ENCODE results near the gene MIAT.

Gene MIAT

DNA sequence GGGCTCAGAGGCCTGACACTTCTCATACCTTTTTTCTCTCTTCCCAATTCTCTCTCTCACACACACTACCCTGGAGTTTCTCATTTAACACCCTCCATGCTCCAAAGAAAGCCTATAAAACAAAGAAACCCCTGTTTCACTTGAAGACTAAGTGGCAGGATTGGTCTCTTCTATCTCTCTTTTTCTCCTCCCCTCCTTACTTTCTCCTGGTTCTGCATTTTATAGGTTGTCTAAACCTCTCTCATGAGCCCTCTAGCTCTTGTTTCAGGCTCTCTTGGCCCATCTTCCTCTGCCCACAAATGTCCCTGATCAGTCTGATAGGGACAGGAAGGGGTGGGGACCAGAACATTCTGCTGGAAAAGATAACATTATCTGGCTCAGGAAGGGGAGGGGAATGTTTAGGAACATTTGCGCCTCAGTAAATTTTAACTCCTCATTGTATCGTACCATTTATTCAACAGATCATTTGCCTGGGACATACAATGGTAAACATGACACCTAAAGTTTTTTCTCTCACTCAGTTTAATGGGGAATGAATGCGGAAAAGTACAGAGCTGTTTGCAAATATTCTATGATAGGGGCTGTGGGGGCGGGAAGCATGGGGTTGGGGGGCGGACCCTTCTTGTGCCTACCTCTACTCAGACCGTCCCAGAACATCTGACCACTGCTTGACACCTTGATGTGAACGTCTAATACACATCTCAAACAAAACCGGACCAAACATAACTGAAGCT is 24.8 kb upstream of the MIAT start:
- peak; percentile 70 for DNase-seq (ENCODE audit: low spot score)

DNA sequence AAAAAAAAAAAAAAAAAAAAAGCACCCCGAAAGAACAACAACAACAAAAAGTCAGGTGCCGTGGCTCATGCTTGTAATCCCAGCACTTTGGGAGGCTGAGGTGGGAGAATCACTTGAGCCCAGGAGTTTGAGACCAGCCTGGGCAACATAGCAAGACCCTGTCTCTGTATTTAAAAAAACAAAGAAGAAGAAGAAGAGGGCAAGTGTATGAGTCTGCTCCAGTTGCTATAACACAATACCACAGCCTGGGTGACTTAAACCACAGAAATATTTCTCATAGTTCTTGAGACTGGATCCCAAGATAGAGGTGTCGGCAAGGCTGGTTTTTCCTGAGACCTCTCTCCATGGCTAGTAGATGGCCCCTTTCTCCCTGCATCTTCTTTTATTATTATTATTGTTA is 23.2 kb upstream of the MIAT start:
- DNase-seq (ENCODE audit: low spot score): no peak

- no peak for DNase-seq (ENCODE audit: low spot score)
Observed at GRCh38 chr22:26635117-26635516, 22.3 kb upstream of the MIAT start.

DNA sequence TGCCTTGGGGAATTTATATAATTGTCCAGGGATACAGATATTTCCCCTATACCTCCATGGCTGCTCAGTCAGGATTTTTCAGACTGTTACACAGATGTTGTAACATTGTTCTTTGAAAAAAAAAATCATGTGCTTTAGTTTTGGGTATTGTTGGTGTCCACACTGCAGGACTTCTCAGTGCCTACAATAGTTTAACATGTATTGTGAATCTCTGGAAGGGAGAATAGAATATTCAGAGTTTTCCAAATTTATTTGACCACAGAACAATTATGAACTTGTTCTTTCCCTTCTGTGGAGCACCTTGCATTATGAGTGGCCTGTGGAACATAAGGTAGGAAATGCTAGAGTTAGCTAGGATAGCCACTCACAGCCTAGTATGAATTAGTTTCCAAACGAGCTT is 21.1 kb upstream of the MIAT start:
- DNase-seq (ENCODE audit: low spot score): no peak

GRCh38 chr22:26642465-26643417 is 14.6 kb upstream of the MIAT start:
- DNase-seq (ENCODE audit: low spot score): peak; percentile 72

- peak; percentile 53 for DNase-seq (ENCODE audit: low spot score)
Observed at GRCh38 chr22:26643418-26644100, 13.8 kb upstream of the MIAT start.

DNA sequence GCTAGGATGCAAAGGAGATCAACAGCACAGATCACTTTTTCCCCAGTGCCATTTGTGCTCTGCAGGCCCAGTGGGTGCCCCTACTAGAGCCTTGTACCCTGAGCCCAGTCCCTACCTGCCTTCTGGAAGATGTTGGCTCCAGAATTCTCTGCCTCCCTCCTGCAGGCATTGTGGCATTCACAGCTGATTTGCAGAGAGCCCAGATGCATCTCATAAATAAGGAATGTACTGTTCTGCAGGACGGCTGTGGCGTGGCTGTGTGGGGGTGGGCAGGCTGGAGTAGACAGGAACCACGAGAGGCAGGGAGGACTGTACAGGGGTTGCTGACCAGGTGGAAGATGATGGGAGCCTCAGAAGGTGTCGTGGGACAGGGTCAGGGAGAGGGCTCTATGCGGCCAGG is 11.2 kb upstream of the MIAT start:
- no peak for DNase-seq (ENCODE audit: low spot score)

DNA sequence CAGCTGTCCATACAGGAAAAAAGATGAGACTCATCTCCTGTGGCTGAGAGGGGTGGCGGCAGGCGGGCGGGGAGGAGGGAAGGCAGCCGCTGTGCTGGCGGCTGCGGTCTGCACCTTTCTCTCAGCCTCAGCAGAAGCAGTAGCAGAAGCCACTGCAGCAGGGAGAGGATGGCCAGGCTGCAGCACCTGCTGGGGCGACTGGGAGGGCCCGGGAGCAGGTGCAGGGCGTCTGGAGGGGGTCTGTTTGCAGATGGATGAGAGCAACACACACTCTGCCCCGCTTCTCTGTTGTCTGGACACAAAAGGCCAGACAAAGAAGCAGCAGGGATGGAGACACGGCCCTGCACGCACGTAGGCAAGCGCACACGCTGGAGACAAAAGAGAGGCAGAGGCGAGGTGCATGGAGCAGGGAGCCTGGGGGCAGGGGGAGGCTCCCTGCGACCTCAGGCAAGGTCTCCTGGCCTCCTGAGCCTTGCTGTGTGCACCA is 9.3 kb upstream of the MIAT start:
- DNase-seq (ENCODE audit: low spot score): no peak

DNA sequence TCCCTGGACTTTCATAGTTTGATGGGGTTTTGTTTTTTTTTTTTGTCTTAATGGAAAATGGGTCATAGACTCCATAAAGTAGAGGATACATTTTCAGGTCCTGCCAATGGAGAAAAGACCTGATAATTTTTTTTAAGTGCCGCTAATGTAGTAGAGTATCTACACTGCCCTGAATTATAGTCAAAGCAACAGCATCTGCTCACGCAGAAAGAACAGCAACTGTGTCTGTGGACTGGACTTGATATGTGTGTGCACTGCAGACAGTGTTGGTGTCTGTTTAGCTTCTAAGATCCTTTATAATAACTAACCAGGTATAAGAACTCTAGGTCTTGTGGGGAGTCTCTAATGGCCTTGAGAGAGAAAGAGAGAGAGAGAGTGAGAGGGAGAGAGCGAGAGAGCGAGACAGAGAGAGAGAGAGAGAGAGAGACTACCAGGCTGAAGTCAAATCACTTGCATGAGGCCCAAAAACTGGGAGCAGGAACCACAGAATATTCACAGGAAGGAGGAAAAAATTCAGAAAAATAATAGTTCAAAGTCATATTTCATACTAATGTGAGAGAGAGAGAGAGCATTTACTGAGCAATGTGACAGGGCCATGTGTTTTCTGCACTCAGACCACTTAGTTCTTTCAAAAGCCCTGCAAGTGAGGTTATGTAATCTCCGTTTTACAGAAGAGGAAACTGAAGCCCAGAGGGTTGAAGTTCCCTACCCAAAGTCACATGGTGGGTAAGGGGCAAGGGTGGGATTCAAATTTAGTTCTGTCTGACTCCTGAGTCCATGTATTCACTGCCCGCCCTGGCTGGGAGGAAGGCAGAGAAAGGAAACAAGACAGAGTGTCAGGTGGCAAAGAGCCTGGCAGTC is 8.6 kb upstream of the MIAT start:
- DNase-seq (ENCODE audit: low spot score): no peak

DNA sequence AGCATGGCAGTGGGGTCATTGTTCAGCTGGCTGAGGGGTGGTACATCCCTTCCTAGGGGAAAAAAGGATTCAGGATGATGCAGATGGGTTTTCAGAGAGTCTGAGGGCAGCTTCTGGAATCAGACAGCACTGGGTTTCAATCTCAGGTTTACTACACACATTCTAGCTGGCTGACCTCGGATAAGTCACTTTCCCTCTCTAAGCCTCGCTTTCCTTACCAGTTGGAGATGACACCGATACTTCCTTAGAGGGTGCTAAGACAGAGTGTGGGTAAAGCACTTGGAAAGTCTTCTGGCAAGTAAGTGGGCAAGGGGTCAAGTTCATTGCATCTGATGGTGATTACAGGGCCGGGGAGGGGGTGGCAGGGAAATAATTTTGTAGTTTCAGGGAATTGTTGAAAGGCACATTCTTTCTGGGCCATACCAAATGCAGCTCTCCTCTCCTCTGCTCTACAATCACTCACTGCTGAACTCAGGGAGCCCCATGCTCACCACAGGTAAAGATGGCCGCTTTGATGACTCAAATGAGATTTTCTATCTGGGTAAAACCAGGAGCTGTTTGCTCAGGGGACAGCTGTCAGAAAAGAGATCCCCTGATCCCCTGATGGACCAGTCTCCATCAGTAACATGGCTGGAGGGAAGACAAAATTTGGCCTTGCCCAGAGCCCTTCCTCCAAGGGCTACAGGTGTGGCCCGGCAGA is 6.5 kb upstream of the MIAT start:
- DNase-seq (ENCODE audit: low spot score): no peak

DNA sequence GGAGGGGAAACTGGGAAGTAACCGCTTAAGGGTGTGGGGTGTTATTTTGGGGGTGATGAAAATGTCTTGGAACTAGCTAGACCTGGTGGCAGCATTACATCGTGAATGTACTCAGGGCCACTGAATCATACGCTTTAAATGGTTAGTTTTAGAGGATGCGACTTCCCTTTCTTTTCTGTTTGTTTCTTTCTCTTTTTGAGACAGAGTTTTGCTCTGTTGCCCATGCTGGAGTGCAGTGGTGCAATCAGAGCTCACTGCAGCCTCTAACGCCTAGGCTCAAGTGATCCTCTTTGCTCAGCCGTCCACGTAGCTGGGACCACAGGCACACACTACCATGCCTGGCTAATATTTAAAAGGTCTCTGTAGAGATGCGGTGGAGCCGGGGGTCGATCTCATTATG is 5.6 kb upstream of the MIAT start:
- no peak for DNase-seq (ENCODE audit: low spot score)

DNA sequence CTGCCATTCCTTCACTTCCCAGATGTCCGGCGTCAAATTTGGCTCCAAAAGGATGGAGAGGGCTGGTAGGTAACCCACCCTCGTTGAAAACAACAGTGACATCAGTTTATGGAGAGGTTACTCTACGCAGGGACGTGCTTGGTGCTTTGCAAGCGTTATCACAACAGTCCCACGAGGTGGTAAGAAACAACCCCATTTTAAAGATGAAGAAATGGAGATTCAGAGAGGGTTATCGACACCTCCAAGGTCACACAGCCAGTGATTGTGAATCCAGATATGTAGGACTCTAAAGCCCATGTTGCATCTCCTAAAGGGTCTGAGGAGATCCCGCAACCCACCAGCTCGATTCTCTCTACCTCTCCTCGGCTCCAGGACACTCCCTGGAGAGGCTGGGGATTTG is 773 bp downstream of the MIAT start:
- peak; percentile 73 for DNase-seq (ENCODE audit: low spot score)

DNA sequence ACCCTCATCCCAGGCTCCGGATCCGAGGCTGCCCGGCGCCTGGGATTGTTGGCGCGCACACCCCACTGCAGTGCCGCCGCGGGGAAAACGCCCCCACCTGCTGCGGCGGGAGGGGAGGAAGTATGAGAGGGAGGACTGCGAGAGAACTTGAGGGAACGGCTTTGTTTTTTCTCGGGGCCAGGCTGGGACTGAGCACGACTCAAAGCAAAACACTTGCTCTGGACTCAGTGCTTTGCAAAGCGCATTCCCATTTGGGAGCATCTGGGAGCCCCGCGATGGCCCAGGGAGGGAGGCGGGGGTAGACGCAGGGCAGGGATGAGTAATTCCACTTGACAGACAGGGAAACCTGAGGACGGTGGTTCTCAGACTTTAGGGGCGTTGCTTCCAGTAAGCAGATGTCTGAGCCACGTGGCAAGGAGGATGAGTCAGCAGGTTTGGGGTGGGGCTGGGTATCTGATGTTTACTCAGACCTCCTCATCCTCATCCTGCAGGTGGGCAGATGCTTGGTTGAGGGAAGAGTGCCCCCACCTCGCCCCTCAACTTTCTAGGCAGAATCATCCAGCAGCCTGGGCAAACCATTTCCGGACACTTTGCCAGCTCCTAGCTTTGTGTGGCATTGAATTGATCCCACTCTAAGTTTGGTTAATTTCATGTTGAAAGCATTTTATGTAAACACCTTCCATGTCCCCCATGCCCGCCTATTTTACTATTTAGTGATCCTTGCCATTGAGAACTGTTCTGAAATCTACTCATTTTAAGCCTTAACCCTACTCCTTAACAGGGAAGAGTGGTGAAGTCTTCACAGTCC is 1.5 kb downstream of the MIAT start:
- peak; percentile 95 for DNase-seq (ENCODE audit: low spot score)

GRCh38 chr22:26660356-26660755 is 3.0 kb downstream of the MIAT start:
- DNase-seq (ENCODE audit: low spot score): no peak

- DNase-seq (ENCODE audit: low spot score): no peak
Observed at GRCh38 chr22:26660961-26661578, 3.7 kb downstream of the MIAT start.

GRCh38 chr22:26662160-26662559 is 4.8 kb downstream of the MIAT start:
- DNase-seq (ENCODE audit: low spot score): no peak

- DNase-seq (ENCODE audit: low spot score): no peak
Observed at GRCh38 chr22:26663374-26663923, 6.1 kb downstream of the MIAT start.

- DNase-seq (ENCODE audit: low spot score): no peak
Observed at GRCh38 chr22:26665813-26666231, 8.4 kb downstream of the MIAT start.

- DNase-seq (ENCODE audit: low spot score): no peak
Observed at GRCh38 chr22:26667140-26667539, 9.8 kb downstream of the MIAT start.

Measured in hematopoietic multipotent progenitor cell treated with erythropoietin and hydrocortisone succinate and interleukin-3 and kit ligand, for 17 days (in vitro differentiated cells).